HG03175 (cell line): Measurements from ENCODE around the gene POLR2B.
"Not testable (repeated sequence)": the region's sequence is repeated elsewhere in the genome, so short reads cannot be mapped to it uniquely, and the experiment has no call there.

Experiments
- ATAC-seq: cut with Tn5 transposase; IDR thresholded peaks from one replicate; pipeline ENCODE4 v1.9.1; 2021; ENCODE audit warnings: mild to moderate bottlenecking, moderate library complexity; ENCODE audit not compliant: unreplicated experiment

POLR2B gene

DNA sequence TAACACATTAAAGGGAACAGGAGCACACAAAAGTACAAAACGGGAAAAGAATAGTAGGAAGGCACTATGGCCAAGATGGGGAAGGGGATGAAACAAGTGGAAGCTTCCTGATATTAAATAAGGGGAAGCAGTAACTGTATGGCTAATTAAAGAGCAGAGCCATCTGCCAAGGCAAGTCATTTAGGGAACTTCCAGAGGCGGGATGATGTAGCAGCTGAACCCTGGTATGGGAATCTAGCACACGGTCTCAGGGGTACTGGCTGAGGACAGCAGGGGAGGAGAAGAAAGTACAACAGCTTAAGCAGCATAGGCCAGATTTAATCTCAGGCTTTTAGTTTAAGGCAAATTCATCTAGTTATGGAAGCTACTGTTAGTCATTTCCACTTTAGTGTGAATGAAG lies 72.4 kb downstream of the POLR2B start:
- no peak for ATAC-seq

DNA sequence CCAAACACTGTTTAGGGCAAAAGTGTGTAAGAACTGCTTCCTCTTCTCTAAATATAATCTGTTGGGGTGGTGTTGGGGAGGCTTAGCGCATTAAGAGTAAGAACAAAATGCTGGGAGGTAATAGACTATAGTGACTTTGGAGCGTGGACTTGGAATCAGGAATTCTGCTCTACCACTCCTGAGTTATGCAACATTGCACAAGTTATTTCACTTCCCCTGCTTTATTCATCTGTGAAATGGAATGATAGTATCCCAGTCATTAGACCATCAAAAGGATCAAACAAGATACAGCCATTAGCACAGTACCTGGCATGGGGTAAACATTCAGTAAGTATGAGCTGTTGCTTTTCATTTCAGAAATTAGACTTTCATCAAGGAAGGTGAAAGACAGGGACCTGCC lies 72.8 kb downstream of the POLR2B start:
- ATAC-seq: no peak

DNA sequence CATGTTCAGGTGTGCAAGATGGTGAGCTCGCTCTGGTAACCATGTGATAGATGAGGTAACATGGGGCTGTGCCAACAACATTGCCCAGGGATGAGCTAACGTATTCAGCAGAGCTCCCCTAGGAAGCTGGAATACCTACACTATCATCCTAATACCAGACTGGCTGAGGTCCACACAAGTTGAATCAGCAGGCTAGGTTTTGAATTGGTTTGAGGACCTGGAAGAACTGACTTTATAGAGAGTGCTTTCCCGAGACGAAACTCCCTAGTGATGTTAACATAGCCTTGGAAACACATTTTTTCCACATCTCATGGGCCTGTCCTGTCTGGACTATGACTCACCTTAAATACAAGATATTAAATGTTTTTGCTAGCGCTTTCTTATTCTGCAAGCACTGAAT lies 74.8 kb downstream of the POLR2B start:
- no peak for ATAC-seq

DNA sequence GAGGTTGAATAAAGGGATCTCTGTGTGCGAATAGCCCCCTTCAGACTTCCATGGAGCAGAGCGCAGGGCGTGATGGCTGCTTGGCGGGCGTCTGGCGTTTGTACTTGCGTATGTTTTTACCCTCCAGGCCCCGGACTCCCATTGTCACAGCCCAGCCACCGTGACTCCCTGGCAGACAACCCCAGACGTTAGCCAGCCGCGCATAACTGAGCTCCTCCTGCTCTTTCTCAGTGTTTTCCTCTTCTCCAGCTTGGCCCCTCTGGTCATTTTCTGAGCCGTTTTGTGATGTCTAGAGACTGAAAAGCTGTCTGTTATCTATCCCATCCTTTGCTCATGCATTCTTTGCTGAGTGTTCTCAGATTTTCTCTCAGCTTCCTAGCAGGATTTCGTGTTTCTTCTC lies 77.2 kb downstream of the POLR2B start:
- no peak for ATAC-seq

DNA sequence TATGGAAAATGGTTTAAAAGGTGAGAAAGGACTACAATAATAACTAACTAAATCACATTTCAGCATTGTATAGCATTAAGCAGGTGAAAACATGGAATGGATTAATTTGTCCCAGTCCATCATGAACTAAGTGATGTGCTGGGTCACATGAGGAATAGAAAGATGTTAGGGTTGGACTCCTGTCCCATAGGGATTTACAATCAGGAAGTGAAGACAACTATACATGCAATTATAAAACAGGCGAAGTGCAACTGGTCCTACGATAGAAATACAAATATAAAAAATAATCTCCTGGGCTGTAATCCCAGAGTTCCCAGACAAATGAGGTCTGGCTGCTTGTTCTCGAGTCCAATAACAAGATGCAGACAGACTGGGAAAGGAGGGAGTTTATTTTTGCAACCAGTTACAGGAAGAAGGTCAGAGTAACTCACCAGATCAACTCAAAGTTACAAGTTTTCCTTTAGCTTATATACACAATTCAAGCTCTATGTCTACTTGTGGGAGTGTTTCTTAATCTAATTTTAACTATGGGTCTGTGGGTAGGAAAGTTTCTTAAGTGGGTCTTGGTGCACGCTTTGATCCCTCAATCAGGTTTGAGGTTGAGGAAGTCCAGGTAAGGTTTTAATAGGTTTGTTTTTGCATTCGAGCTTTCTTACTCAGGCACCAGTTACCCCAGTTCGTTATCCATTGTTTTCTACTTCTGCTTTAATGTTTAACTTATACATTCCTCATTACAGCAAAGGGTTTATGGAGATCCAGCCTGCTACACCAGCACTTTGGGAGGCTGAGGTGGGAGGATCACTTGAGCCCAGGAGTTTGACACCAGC lies 81.4 kb downstream of the POLR2B start:
- no peak for ATAC-seq

DNA sequence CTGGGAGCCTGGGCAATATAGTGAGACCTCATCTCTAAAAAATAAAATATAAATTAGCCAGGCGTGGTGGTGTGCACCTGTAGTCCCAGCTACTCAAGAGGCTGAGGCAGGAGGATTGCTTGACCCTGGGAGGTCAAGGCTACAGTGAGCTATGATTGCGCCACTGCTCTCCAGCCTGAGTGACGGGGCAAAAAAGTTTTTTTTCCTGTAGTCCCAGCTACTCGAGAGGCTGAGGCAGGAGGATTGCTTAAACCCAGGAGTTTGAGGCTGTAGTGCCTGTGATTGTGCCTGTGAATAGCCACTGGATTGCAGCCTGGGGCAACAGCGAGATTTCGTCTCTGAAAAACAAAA lies 82.0 kb downstream of the POLR2B start:
- not testable (repeated sequence) for ATAC-seq

DNA sequence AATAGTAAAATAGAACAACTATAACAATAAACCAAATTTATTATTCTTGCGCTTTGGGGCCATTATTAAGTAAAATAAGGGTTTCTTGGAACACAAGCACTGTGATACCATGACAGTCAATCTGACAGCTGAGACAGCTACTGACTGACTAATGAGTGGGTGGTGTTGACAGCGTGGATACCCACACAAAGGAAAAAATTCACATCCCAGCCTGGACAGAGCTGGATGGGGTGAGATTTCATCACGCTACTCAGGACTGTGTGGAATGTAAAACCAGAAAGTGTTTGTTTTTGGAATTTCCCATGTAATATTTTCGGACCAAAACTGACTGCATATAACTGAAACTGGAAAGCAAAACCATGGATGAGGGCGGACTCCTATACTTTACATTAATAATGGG lies 82.7 kb downstream of the POLR2B start:
- ATAC-seq: no peak

DNA sequence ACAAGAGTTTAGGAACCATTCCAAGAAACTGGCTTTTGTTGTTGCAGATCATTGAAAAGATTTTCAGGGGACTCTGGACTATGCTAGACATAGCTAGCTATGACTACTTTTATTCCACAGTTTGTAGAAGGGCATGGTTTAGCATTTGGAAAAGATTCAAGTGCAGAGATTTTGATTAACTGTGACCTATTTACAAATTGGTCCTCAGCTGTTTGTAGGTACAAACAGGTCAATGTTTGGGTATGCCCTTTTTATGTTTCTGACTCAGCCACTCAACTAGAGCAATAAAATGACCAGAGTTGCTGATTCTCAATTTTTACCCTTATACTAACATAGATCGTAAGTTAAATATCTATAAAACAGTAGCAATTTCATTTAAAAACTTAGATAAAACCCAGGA lies 84.8 kb downstream of the POLR2B start:
- no peak for ATAC-seq

DNA sequence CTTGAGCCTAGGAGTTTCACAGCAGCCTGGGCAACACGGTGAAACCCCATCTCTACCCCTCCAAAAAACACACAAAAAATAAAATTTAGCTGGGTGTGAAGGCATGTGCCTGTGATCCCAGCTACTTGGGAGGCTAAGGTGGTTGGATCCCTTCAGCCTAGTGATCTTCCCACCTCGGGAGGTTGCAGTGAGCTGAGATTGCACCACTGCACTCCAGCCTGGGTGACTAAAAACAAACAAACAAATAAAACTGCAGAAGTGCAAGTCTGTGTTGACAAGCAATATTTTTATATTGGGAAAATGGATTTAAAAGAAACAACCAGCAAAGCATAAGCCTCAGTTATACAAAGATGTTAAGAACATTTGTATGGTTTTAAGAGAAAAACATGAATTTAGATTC lies 85.4 kb downstream of the POLR2B start:
- ATAC-seq: no peak

DNA sequence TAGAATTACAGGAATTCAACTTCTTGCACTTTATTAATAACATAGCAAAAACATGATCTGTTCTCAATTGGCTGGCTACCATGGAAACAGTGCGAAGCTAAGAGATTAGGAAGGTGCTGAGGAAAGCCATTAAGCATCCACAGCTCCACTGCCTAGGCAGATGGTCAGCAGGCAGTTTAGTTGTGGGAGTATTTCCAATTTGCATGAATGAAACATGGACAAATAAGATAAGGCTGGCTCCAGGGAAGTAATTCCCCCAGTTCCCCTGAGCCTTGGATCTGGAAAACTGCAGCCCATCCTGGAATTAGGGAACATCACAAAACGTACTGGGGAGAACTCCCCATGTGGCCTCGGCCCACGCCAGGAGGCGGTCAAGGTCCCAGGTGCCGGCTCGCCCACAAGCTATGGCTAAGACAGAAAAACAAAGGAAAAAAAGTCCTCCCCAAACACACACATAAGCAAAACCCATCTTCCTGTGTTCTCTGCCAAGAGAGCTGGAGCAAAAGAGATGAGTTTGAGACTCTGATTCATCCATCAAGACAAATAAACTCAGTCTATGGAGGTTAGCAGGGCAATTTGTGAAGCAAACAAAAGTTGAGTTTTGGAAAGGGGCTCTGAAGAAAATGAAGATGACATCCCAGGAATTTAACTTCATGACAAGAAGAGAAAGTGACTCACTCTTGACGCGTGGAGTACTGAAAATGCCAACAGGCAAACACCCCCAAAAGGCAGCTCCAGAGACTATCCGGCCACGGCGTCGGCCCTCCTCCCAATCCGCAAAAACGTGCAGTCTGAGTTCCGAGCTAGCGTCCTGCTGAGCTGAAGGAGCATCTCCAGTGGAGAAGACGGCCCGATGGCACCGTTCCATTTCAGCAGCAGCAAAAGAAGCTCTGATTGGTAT lies 86.4 kb downstream of the POLR2B start:
- ATAC-seq: no peak

DNA sequence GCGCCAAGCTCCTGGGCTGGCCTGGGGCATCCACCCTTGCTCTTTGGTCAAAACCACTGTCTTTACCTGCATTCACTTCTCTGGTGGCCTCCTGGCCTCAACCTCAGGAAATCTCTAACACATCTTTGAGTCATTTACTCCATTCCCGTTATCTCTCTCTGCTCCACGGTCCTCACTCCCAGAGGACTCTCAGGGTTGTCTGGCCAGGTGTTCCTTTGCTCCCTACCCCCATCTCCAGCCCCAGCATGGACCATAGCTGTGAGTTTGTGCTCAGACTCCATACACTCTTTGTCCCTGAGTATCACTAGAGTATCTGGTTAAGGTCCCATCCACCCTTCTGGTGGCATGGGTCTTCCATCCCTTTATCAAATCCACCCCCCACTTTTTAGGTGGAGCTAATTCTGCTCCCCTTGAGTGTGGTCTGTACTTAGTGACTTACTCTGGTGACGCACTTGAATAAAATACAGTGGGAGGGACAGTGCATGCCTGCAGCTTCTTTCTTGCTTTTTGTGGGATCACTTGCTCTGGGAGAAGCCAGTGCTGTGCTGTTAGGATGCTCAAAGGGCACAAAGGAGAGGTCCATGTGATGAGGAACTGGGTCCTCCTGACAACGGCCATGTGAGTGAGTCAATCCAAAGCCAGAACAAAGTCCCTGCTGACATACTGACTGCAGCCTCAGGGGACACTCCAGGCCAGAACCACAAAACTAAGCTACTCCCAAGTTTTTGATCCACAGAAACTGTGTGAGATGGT lies 87.2 kb downstream of the POLR2B start:
- ATAC-seq: no peak

DNA sequence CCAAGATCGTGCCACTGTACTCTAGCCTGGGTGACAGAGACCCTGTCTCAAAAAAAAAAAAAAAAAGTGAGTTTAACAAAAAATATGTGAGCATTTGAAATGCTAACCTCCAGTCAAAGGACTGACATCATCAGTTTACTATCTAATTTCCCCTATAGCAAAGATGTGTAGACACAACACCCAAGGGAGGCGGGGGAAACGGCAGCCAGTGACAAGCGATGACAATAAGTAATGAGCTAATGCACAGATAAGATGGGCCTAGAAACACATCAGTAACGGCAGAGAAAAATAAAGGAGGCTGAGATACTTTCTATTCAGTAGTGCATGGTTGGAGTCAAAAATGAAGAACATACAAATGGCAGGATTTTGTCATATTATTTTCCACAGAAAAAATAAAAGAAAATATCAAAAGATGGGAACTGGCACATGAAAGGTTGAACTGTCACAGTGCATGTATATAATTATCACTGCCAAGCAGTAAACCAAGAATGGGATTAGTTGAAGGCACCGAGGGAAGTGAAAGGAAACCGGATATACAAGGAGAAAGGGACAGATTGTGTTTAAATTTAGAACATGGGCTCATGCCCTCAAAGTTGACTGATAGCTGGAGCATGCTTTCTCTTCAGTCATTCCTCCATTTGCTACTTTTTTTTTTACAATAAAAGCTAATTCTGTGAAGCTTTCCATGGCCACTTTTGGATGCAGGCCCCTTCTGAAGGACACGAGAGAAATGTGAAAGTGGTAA lies 89.7 kb downstream of the POLR2B start:
- no peak for ATAC-seq

DNA sequence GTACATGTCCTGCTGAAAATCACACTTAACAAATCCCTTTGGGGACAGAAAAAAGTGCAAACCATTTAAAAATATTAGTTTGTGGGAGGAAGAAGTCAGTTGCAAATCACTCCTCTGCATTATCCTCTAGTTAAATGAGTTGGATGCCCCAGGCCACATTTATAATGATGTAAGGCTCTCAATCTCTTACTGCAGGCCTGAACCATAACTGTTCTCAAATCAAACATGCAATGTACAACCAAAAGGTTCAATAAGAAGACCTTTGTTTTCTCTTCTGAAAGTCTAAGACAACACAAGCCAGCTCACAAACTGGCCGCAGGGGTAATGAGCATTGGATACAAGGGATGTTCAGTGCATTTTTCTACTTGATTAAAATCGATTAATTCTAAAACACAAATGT lies 91.8 kb downstream of the POLR2B start:
- ATAC-seq: no peak

DNA sequence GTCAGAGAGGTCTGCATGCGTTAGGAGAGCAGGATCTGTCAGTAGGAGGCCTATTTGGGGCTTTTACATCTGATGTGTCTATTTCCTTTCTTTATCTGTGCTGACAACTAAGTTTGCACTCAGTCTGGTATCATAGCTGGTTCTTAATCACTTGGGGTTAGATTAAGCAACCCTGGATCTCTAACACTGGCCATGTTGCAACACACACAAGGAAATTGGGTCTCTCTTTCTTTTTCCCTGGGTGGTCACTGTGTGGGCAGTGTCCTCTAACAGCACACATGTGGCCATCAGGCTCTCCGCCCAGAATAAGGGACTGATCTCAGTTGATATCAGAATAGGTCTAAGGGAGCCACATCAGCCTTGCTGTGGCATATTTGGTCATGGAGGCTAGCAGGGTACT lies 92.6 kb downstream of the POLR2B start:
- no peak for ATAC-seq

DNA sequence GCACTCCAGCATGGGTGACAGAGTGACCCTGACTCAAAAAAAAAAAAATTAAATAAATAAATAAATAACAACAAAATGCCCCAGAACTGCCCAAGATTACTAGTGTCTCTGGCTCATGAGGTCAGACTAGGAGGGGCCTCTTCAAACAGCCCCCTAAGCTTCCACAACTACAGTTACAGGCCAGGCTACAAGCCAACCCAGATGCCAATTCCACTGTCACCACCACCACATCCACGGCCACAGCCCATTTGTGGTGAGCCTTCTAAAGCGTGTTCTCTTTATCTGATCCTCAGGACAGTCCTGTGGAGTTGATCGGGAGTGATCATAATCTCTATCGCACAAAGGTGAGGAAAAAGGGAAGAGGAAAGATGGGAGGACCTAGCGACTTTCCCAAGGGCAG lies 94.9 kb downstream of the POLR2B start:
- ATAC-seq: no peak

DNA sequence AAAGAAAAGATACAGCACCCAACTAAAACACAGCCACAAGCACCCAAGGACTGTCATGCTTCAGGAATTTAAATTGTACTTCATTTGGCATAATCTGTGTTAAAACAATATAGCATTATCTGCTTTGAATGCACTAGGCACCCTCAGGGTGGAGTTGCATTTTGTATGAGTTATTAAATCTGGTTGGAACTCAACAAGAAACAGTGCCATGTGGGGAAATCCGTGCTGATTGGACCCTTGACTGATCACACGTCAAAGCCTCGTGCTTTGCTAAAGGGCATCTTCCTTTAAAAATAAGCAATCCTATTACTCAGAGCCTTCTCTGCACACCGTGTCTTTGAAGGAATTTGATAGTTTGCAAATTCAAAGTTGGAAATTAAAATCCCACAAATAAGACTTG lies 96.0 kb downstream of the POLR2B start:
- ATAC-seq: no peak

DNA sequence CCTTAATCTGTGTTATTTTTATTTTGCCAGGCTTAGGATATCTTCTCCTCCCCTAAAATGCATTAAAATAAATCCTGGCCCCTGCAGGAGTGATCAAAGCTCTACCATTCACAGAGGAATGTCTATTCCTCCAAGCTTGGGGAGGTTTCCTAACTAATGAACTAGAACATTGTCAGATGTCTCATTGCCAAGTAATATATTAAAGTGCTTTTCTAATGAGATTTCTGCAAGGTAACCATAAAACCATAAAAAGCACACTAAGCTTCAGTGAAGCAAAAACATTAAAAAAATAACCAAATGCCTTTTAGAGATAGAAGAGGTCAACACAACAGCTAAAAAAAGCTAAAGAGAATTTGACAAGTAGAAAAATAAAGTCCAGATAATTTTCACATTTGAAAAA lies 96.7 kb downstream of the POLR2B start:
- ATAC-seq: no peak

DNA sequence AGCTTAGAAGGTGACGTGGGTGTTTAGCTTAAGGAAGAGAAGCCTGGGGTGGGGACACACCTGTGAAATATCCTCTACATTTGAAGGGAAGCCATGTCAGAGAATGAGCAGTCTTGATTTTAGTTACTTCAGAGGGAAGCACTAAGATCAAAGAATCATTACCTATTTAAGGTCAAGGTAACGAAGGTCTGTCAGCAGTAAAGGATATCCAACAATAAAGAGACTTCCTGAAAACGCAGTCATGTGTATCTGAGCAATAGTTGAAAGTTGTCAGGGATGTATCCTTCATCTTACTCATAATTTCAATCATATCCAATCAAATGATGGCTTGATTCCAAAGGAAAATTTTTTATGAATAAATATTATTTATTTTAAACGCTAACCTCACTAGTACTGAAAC lies 98.0 kb downstream of the POLR2B start:
- no peak for ATAC-seq

DNA sequence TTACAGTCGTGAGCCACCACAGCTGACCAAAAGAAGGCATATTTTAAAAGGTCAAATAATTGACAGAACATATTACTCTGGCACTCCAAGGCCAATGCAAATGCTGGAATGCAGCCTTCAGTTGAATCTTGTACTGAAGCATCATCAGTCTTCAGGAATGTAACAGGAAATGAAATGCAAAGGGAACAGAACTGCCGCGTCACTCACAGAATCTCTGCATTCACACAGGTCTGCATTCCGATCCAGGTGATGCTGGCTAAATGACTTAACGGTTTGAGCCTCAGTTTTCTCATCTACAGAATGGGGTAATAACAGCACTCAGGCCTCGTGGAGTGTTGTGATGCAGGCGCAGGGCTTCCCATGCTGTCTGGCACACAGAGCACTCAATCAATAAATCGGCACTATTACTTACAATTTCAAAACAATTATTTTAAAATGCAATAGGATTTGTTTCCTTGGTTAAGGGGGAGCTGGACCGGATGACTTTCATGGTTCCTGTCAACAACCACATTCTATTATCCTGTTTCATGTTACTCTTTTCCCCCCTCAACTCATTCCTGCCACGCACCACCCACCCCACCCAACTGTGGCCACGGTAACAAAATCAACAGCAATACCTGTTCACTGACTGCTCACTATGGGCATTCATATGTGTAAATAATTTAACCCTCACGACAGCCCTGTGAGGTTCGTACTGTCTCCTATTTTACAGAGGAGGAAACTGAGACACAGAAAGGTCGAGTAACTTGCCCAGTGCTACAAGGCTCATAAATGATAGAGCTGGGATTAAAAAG lies 99.1 kb downstream of the POLR2B start:
- ATAC-seq: no peak
